Neural crest cell (in vitro differentiated cells): ENCODE measurements around the gene AAMP. TPM values are rescaled to one million over a fixed set of nuclear protein-coding genes. Genes with fewer than 3 reads are reported as not detected.
A peak's percentile ranks its signal among the peaks of the same experiment; 100 is the strongest.
"Not testable (repeated sequence)": the region's sequence is repeated elsewhere in the genome, so short reads cannot be mapped to it uniquely, and the experiment has no call there.

Source experiments
- DNase-seq: peaks from one replicate; pipeline ENCODE4 v3.0.0; 2021; ENCODE audit warnings: low read depth, mixed read lengths, low spot score
- H3K27ac Mint-ChIP-seq: one replicate; pipeline ENCODE4 v1.8.0; 2021; ENCODE audit warnings: mild to moderate bottlenecking, mixed read lengths; ENCODE audit not compliant: unreplicated experiment
- H3K27me3 Mint-ChIP-seq: 2 replicates; pipeline ENCODE4 v1.8.0; 2021; ENCODE audit warnings: low read depth, mild to moderate bottlenecking, mixed read lengths
- H3K36me3 Mint-ChIP-seq: 2 replicates; pipeline ENCODE4 v1.8.0; 2021; ENCODE audit warnings: low read depth, mild to moderate bottlenecking, mixed read lengths
- H3K4me1 Mint-ChIP-seq: 2 replicates; pipeline ENCODE4 v1.8.0; 2021; ENCODE audit warnings: mixed read lengths
- H3K4me3 Mint-ChIP-seq: one replicate; pipeline ENCODE4 v1.8.0; 2021; ENCODE audit warnings: mild to moderate bottlenecking, mixed read lengths
- H3K9me3 Mint-ChIP-seq: 2 replicates; pipeline ENCODE4 v1.8.0; 2021; ENCODE audit warnings: mixed read lengths
- total RNA-seq: library from RNA; stranded (reverse); gene quantifications from 2 replicates; pipeline ENCODE4 v1.2.1, GENCODE V29; 2021
- TF ChIP-seq, protein P1 (sequence below): fragments of 200-600 bp; sonication (generic); conservative IDR thresholded peaks from 2 replicates; pipeline ENCODE4 v1.5.0; 2021; ENCODE audit warnings: antibody characterized with exemption, mild to moderate bottlenecking

AAMP gene
- total RNA-seq, 1 donor from 2014 or later: 76.6 TPM

DNA sequence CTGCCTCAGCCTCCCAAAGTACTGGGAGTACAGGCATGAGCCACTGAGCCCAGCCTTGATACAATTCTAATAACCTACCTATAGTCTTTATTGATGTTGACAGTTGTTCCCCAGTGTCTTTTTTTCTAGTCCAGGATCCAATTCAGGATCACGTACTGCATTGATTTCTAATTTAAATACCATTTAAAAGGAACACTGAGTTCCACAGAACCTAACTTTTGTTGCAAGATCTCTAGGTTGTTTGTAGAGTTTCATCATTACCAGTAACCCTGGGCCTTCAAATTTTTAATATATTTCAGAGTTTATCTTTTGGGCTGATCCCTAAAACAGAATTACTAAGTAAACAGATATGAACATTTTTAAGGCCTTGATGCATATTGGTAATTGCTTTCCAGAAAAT, 43.4 kb upstream of the AAMP start:
- TF ChIP-seq, protein P1, sequence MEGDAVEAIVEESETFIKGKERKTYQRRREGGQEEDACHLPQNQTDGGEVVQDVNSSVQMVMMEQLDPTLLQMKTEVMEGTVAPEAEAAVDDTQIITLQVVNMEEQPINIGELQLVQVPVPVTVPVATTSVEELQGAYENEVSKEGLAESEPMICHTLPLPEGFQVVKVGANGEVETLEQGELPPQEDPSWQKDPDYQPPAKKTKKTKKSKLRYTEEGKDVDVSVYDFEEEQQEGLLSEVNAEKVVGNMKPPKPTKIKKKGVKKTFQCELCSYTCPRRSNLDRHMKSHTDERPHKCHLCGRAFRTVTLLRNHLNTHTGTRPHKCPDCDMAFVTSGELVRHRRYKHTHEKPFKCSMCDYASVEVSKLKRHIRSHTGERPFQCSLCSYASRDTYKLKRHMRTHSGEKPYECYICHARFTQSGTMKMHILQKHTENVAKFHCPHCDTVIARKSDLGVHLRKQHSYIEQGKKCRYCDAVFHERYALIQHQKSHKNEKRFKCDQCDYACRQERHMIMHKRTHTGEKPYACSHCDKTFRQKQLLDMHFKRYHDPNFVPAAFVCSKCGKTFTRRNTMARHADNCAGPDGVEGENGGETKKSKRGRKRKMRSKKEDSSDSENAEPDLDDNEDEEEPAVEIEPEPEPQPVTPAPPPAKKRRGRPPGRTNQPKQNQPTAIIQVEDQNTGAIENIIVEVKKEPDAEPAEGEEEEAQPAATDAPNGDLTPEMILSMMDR: no peak
- Mint-ChIP-seq H3K27ac (no peak overlapping the region), H3K27me3 (peaks cover 11% of the 10 kb centered on the region), H3K36me3 (no peaks in the 10 kb centered on the region), H3K4me3 (no peak overlapping the region), H3K9me3 (no peaks in the 10 kb centered on the region), H3K4me1 (peaks cover 15% of the 10 kb centered on the region)
- no peak for DNase-seq

DNA sequence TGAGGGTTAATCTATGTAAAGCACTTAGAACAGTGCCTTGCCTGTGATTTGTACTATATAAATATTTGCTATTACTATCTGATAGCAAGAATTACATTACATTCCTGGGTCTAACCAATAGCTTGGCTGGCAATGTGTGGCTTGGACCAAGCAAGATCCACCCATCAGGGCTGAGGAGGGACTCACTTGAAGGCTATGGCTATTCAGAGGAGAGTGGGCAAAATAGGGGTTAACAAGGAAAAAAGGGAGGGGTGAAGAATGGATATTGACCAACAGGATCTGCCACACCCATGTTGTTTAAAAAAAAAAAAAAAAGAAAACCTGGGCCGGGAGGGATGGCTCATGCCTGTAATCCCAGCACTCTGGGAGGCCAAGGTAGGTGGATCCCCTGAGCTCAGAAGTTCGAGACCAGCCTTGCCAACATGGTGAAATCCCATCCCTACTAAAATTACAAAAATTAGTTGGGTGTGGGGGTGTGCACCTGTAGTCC, 42.4 kb upstream of the AAMP start:
- Mint-ChIP-seq H3K4me1 (peaks cover 19% of the 10 kb centered on the region), H3K27ac (no peak overlapping the region), H3K27me3 (peaks cover 5% of the 10 kb centered on the region), H3K4me3 (no peak overlapping the region), H3K9me3 (no peaks in the 10 kb centered on the region), H3K36me3 (no peaks in the 10 kb centered on the region)
- DNase-seq: no peak
- TF ChIP-seq, protein P1: no peak

DNA sequence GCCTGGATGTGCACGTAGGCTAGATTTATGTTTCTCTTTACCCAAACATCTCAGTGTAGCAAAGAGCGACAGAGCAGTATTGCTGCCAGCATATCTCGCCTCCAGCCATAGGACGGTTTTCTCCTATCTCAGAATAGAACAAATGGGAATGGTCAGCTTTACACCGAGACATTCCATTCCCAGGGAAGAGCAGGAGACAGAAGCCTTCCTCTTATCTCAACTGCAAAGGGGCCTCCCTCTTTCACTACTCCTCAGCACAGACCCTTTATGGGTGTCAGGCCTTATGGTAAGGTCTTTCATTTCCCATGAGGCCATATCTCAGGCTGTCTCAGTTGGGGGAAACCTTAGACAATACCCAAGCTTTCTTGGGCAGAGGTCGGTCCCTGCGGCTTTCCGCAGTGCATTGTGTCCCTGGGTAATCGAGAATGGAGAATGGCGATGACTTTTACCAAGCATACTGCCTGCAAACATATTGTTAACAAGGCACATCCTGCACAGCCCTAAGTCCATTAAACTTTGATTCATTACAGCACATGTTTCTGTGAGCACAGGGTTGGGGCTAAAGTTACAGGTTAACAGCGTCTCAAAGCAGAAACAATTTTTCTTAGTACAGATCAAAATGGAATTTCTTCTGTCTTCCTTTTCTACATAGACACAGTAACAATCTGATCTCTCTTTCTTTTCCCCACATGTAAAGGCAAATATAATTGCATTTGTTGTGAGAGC, 41.8 kb upstream of the AAMP start:
- not testable (repeated sequence) for H3K9me3 Mint-ChIP-seq, H3K27me3 Mint-ChIP-seq, H3K36me3 Mint-ChIP-seq, DNase-seq, H3K4me3 Mint-ChIP-seq
- H3K4me1 Mint-ChIP-seq: peaks cover 19% of the 10 kb centered on the region
- H3K27ac Mint-ChIP-seq: peak overlapping the region; percentile 7

DNA sequence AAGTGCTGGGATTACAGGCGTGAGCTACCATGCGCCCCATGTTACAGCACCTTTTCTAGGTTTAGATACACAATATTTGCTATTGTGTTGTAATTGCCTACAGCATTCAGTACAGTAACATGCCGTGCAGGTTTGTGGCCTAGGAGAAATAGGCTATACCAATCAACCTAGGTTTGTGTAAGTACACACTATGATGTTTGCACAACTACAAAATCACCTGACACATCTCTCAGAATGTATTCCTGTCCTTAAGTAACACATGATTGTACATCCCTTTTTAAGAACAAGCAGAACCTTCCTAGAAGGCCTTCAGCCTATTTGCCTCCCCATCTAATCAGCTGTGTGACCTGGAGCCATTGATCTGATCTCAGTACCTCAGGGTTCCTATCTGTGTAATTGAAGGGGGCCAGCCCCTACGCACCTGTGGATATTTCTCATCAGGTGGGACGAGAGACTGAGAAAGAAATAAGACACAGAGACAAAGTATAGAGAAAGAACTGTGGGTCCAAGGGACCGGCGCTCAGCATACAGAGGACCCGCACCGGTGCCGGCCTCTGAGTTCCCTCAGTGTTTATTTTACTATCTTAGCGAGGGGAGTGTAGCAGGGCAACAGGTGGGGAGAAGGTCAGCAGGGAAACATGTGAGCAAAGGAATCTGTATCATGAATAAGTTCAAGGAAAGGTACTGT, 41.1 kb upstream of the AAMP start:
- no peak overlapping the region for H3K27ac Mint-ChIP-seq
- TF ChIP-seq, protein P1: no peak
- no peak for DNase-seq
- H3K9me3 Mint-ChIP-seq: no peaks in the 10 kb centered on the region
- peaks cover 19% of the 10 kb centered on the region for H3K4me1 Mint-ChIP-seq
- no peak overlapping the region for H3K4me3 Mint-ChIP-seq
- no peaks in the 10 kb centered on the region for H3K27me3 Mint-ChIP-seq
- H3K36me3 Mint-ChIP-seq: no peaks in the 10 kb centered on the region

DNA sequence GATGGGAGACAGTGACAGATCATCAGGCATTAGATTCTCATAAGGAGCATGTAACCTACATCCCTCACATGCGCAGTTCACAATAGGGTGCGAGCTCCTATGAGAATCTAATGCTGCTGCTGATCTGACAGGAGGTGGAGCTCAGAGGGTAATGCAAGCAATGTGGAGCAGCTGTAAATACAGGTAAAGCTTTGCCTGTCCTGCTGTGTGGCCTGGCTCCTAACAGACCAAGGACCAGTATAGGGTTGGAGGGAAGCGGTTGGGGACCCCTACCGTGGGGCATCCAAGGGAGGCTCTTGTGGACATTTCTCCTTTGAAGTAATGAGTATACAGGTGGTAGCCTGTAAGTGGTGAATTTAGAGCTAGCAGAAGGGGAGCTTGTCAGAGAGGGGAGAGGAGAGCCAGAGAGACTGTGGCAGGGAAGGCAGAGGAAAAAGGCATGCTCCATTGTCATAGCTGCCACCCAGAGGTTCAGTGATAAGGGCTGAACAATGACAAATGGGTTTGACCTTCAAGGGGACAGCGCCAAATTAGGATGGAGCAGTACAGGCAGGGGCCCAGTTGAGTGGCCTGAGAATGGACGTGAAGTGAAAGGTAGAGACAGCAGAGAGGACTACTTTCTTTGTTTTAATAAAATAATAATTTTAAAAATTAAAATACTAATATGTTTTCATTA, 37.6 kb upstream of the AAMP start:
- Mint-ChIP-seq H3K4me3 (no peak overlapping the region), H3K27ac (no peak overlapping the region), H3K27me3 (no peaks in the 10 kb centered on the region), H3K9me3 (no peaks in the 10 kb centered on the region), H3K36me3 (no peaks in the 10 kb centered on the region), H3K4me1 (peaks cover 19% of the 10 kb centered on the region)
- no peak for DNase-seq
- TF ChIP-seq, protein P1: no peak
